Measurements from ENCODE around the gene PLD3. TPM values are rescaled to one million over a fixed set of nuclear protein-coding genes. Genes with fewer than 3 reads are reported as not detected.

PLD3 gene
- polyA plus RNA-seq, 1 experiment = 395 TPM

DNA sequence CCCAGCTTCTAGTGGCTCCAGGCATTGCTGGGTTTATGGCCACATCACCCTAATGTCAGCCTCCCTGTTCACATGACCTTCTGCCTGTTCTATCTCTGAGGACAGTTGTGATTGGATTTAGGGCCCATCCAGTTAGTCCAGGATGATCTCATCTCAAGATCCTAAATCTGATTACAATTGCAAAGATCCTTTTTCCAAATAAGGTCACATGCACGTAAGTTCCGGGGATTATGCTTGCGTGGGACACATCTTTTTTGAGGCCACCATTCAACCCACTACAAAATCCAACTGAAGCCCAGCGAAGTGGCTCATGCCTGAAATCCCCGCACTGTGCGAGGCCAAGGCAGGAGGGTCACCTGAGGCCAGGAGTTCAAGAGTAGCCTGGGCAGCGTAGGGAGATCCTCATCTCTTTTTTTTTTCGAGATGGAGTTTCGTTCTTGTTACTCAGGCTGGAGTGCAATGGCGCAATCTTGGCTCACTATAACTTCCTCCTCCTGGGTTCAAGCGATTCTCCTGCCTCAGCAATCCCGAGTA is 12.3 kb downstream of the PLD3 start:
- no peak for DNase-seq (ENCODE audit: low read depth, low spot score)
- no peaks in the 10 kb centered on the region for H3K9me3 ChIP-seq (ENCODE audit: control insufficient read depth, insufficient read depth, low read length)
- H3K27me3 ChIP-seq (ENCODE audit: control insufficient read depth, insufficient read depth, low read length) = no peaks in the 10 kb centered on the region
- ChIA-PET POLR2A (no interaction called here), CTCF (no interaction called here)
- TF ChIP-seq, protein P1, sequence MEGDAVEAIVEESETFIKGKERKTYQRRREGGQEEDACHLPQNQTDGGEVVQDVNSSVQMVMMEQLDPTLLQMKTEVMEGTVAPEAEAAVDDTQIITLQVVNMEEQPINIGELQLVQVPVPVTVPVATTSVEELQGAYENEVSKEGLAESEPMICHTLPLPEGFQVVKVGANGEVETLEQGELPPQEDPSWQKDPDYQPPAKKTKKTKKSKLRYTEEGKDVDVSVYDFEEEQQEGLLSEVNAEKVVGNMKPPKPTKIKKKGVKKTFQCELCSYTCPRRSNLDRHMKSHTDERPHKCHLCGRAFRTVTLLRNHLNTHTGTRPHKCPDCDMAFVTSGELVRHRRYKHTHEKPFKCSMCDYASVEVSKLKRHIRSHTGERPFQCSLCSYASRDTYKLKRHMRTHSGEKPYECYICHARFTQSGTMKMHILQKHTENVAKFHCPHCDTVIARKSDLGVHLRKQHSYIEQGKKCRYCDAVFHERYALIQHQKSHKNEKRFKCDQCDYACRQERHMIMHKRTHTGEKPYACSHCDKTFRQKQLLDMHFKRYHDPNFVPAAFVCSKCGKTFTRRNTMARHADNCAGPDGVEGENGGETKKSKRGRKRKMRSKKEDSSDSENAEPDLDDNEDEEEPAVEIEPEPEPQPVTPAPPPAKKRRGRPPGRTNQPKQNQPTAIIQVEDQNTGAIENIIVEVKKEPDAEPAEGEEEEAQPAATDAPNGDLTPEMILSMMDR (IDR thresholded peaks at IDR 0.05; ENCODE audit: low read depth, low read length) = no peak
- no peak overlapping the region for H3K27ac ChIP-seq (ENCODE audit: low read depth, low read length)
- no peak overlapping the region for H3K4me3 ChIP-seq (ENCODE audit: low read depth, low read length)

DNA sequence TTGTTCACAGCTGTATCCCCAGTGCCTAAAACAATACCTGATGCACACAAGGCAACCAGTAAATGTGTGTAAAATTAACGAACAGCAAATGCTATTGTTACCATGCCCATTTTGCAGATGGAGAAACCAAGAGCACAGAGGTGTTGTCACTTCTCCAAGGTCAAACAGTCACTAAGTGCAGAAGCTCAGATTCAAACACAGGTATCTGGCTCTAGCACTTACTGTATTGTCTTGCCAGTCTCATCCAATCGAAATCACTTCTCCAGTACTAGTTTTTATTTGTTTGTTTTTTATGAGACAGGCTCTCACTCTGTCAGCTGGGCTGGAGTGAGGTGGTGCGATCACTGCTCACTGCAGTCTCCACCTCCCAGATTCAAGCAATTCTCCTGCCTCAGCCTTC is 13.7 kb downstream of the PLD3 start:
- no peak overlapping the region for H3K27ac ChIP-seq (ENCODE audit: low read depth, low read length)
- H3K27me3 ChIP-seq (ENCODE audit: control insufficient read depth, insufficient read depth, low read length) = no peaks in the 10 kb centered on the region
- TF ChIP-seq, protein P1 (IDR thresholded peaks at IDR 0.05; ENCODE audit: low read depth, low read length) = no peak
- no peaks in the 10 kb centered on the region for H3K9me3 ChIP-seq (ENCODE audit: control insufficient read depth, insufficient read depth, low read length)
- no peak overlapping the region for H3K4me3 ChIP-seq (ENCODE audit: low read depth, low read length)
- CTCF ChIA-PET = no interaction called here
- no peak for DNase-seq (ENCODE audit: low read depth, low spot score)
- POLR2A ChIA-PET = interaction anchor here (0.7 kb wide), 1 partner anchor 103 kb away, joined by 4 read pairs; the partner anchor contains the start of gene BLVRB

GRCh38 chr19:40363069-40363468 is 14.6 kb downstream of the PLD3 start:
- POLR2A ChIA-PET = no interaction called here
- TF ChIP-seq, protein P1 (IDR thresholded peaks at IDR 0.05; ENCODE audit: low read depth, low read length) = no peak
- H3K27me3 ChIP-seq (ENCODE audit: control insufficient read depth, insufficient read depth, low read length) = no peaks in the 10 kb centered on the region
- DNase-seq (ENCODE audit: low read depth, low spot score) = no peak
- CTCF ChIA-PET = interaction anchor here (1.7 kb wide), 1 partner anchor 57 kb away, joined by 4 read pairs; no protein-coding TSS in a partner anchor
- no peak overlapping the region for H3K4me3 ChIP-seq (ENCODE audit: low read depth, low read length)
- H3K9me3 ChIP-seq (ENCODE audit: control insufficient read depth, insufficient read depth, low read length) = no peaks in the 10 kb centered on the region
- no peak overlapping the region for H3K27ac ChIP-seq (ENCODE audit: low read depth, low read length)

GRCh38 chr19:40365010-40365409 is 16.5 kb downstream of the PLD3 start:
- H3K4me3 ChIP-seq (ENCODE audit: low read depth, low read length) = no peak overlapping the region
- CTCF ChIA-PET = no interaction called here
- no peak overlapping the region for H3K27ac ChIP-seq (ENCODE audit: low read depth, low read length)
- TF ChIP-seq, protein P1 (IDR thresholded peaks at IDR 0.05; ENCODE audit: low read depth, low read length) = no peak
- no peaks in the 10 kb centered on the region for H3K9me3 ChIP-seq (ENCODE audit: control insufficient read depth, insufficient read depth, low read length)
- no peaks in the 10 kb centered on the region for H3K27me3 ChIP-seq (ENCODE audit: control insufficient read depth, insufficient read depth, low read length)
- POLR2A ChIA-PET = interaction anchor here (0.7 to 1.6 kb wide), 9 partner anchors 8 to 101 kb away, joined by 3 to 9 read pairs (median 4); partner anchors contain the start of genes BLVRB, C19orf47, PLD3 and SERTAD1
- no peak for DNase-seq (ENCODE audit: low read depth, low spot score)

- POLR2A ChIA-PET = interaction anchor here (0.6 to 1.6 kb wide), 11 partner anchors 8 to 100 kb away, joined by 3 to 9 read pairs (median 4); partner anchors contain the start of genes BLVRB, C19orf47, PLD3 and SERTAD1
- no peaks in the 10 kb centered on the region for H3K27me3 ChIP-seq (ENCODE audit: control insufficient read depth, insufficient read depth, low read length)
- peak overlapping the region; percentile 2 for H3K27ac ChIP-seq (ENCODE audit: low read depth, low read length)
- peak; percentile 39 for DNase-seq (ENCODE audit: low read depth, low spot score)
- CTCF ChIA-PET = interaction anchor here (0.6 to 0.9 kb wide), 4 partner anchors 19 to 138 kb away, joined by 3 to 4 read pairs (median 4); no protein-coding TSS in a partner anchor
- H3K4me3 ChIP-seq (ENCODE audit: low read depth, low read length) = peak overlapping the region; percentile 76
- no peaks in the 10 kb centered on the region for H3K9me3 ChIP-seq (ENCODE audit: control insufficient read depth, insufficient read depth, low read length)
- TF ChIP-seq, protein P1 (IDR thresholded peaks at IDR 0.05; ENCODE audit: low read depth, low read length) = no peak
These were observed 17.3 kb downstream of the PLD3 start for GRCh38 chr19:40365613-40366401.
